Ovary (tissue), 9 donors: ENCODE measurements around the gene DOCK2. TPM values are rescaled to one million over a fixed set of nuclear protein-coding genes. Genes with fewer than 3 reads are reported as not detected.
"Not testable (repeated sequence)": the region's sequence is repeated elsewhere in the genome, so short reads cannot be mapped to it uniquely, and the experiment has no call there.

ENCODE experiments used
- DNase-seq, 5 donors: peaks; one replicate each; pipeline ENCODE4 v3.0.0-alpha.2; 2019 to 2020
- H3K27ac ChIP-seq, 2 donors: fragments of 200-600 bp; one replicate each; pipeline versions ENCODE4 v1.5.1 to v1.8.0; 2019 to 2022
- H3K27me3 ChIP-seq: fragments of 200-600 bp; one replicate; pipeline ENCODE4 v1.8.0; 2022
- H3K36me3 ChIP-seq: fragments of 200-600 bp; sonication (generic); one replicate; pipeline ENCODE4 v1.5.1; 2019
- H3K4me1 ChIP-seq: one replicate; pipeline ENCODE4 v1.8.1; 2013; ENCODE audit warnings: mild to moderate bottlenecking, moderate library complexity; ENCODE audit not compliant: insufficient read depth
- H3K4me3 ChIP-seq: fragments of 200-600 bp; sonication (generic); one replicate; pipeline ENCODE4 v1.5.1; 2017
- H3K9me3 ChIP-seq, 2 donors: fragments of 200-600 bp in 1 of 2; sonication (generic) in 1 of 2; one replicate each; pipeline versions ENCODE4 v1.5.1 to v1.8.1; 2013 to 2019; ENCODE audit warnings: mild to moderate bottlenecking in 1 of 2, moderate library complexity in 1 of 2
- EP300 ChIP-seq: sonication (generic); formaldehyde crosslinking; IDR thresholded peaks from one replicate; pipeline ENCODE4 v1.6.1; 2017; ENCODE audit warnings: antibody characterized with exemption
- POLR2A ChIP-seq: fragments of 450-650 bp; IDR thresholded peaks from one replicate; pipeline ENCODE4 v1.6.1; 2017; ENCODE audit warnings: antibody characterized with exemption, mild to moderate bottlenecking, moderate library complexity
- WGBS, 3 donors: extraction: QIAGEN DNeasy Blood & Tissue Kit in 1 of 3; methylation state at CpG; one replicate each; pipeline versions ENCODE4 v1.1.5 to v1.1.7; 2013 to 2017; 5-methylcytosine and 5-hydroxymethylcytosine counted together
- intact Hi-C, 4 donors: fragments of 100-400 bp; cut with DNase I; formaldehyde crosslinking; loops; one replicate each; pipeline versions ENCODE4 v1.11.0 to v1.15.1; 2022 to 2023
- polyA plus RNA-seq, 2 donors: library from polyadenylated mRNA; stranded (reverse); fragments of 200-250 nt in 1 of 2; fragments of 350-450 nt in 1 of 2; fragmentation: Illumina TruSeq in 1 of 2; extraction: RNeasy Lipid Tissue Mini Kit (QIAGEN cat#74804) in 1 of 2; gene quantifications; one replicate each; pipeline ENCODE4 v1.2.3, GENCODE V29; 2013 to 2014
- total RNA-seq, 7 donors: library from RNA; depleted of rRNA in 2 of 7; stranded (reverse); fragments of >200 nt in 2 of 7; fragmentation: NEBNext Ultra II Directional in 3 of 7; extraction: Animal tissue kit (Norgen Biotek cat#: 25700) in 3 of 7; gene quantifications; one replicate each; pipeline versions ENCODE4 v1.1.0 to v1.2.4, GENCODE V29; 2016 to 2023
- TF ChIP-seq, protein P1 (sequence below), 3 donors: fragments of 450-650 bp in 2 of 3; fragments of 200-600 bp in 1 of 3; IDR thresholded peaks; one replicate each; pipeline versions ENCODE4 v1.5.1 to v1.8.0; 2016 to 2022; ENCODE audit warnings: antibody characterized with exemption in 3 of 3, mild to moderate bottlenecking in 1 of 3
- donor health status: DM: no; HTN: no; CAD: no; lungs with moderate emphysema.
- donor health status: DM: no; HTN: no; CAD: no.
- donor health status: Bipolar disorder and iron deficiency.
- donor health status: DM: yes; HTN: yes; CAD: no.
- donor health status: DM: no; HTN: no; CAD: no.
- donor health status: DM: yes; HTN: yes; CAD: no.

DOCK2 gene
- total and polyA plus RNA-seq, 9 donors, result 1.3 to 10.2 (median 5.4) TPM

DNA sequence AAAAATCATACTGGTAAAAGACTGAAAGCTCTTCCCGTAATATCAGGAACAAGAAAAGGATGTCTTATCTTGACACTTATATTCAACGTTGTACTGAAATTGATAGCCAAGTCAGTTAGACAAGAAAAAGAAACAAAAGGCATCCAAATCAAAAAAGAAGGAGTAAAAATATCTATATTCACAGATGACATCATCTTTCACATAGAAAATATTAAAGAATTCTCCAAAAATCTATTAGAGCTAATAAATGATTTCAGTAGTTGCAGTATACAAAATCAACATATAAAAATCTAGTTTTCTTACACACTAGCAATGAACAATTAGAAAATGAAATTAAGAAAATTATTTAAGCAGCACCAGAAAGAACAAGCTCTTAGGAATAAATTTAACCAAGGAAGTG lies 29.2 kb upstream of the DOCK2 start:
- WGBS, 3 donors, result 73 to 84% (median 75%) methylated on average over 2 of the region's 2 CpGs
- intact Hi-C loops, result no loop called here
- H3K4me1 ChIP-seq, result no peaks in the 10 kb centered on the region
- H3K4me3 ChIP-seq, result no peak overlapping the region
- no peaks in the 10 kb centered on the region for H3K27me3 ChIP-seq
- no peaks in the 10 kb centered on the region for H3K36me3 ChIP-seq
- DNase-seq, result no peak
- TF ChIP-seq POLR2A, result no peak
- H3K27ac ChIP-seq, result no peak overlapping the region
- no peaks in the 10 kb centered on the region for H3K9me3 ChIP-seq

- 27 to 57% (median 34%) methylated on average over 3 of the region's 3 CpGs for WGBS, 3 donors
- H3K36me3 ChIP-seq, result no peaks in the 10 kb centered on the region
- TF ChIP-seq, protein P1, sequence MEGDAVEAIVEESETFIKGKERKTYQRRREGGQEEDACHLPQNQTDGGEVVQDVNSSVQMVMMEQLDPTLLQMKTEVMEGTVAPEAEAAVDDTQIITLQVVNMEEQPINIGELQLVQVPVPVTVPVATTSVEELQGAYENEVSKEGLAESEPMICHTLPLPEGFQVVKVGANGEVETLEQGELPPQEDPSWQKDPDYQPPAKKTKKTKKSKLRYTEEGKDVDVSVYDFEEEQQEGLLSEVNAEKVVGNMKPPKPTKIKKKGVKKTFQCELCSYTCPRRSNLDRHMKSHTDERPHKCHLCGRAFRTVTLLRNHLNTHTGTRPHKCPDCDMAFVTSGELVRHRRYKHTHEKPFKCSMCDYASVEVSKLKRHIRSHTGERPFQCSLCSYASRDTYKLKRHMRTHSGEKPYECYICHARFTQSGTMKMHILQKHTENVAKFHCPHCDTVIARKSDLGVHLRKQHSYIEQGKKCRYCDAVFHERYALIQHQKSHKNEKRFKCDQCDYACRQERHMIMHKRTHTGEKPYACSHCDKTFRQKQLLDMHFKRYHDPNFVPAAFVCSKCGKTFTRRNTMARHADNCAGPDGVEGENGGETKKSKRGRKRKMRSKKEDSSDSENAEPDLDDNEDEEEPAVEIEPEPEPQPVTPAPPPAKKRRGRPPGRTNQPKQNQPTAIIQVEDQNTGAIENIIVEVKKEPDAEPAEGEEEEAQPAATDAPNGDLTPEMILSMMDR (IDR thresholded peaks at IDR 0.05), result no peak
- TF ChIP-seq EP300 (no peak), POLR2A (no peak)
- DNase-seq, result no peak
- H3K9me3 ChIP-seq, result no peaks in the 10 kb centered on the region
- H3K4me1 ChIP-seq, result no peaks in the 10 kb centered on the region
- H3K27ac ChIP-seq, result no peak overlapping the region
- intact Hi-C loops, result no loop called here
- H3K27me3 ChIP-seq, result no peaks in the 10 kb centered on the region
- no peak overlapping the region for H3K4me3 ChIP-seq
These were observed 27.4 kb upstream of the DOCK2 start for GRCh38 chr5:169609716-169610115.

DNA sequence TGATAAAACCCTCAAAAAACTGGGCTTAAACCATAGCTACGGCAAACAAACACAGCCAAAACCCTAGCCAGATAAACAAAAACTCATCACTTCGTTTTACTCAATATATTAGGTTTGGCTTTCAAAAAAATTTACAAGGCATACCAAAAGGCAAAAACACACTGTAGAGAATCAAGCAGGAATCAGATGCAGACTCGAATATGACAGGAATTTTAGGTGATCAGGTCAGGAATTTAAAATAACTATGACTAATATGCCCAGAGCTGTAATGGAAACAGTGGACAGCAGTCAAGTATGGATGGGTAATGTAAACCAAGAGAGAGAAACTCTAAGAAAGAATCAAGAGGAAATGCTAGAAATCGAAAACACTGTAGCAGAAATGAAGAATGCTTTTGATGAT lies 26.5 kb upstream of the DOCK2 start:
- Histone ChIP-seq H3K4me1 (no peaks in the 10 kb centered on the region), H3K27me3 (no peaks in the 10 kb centered on the region), H3K4me3 (no peak overlapping the region), H3K36me3 (no peaks in the 10 kb centered on the region), H3K27ac (no peak overlapping the region), H3K9me3 (no peaks in the 10 kb centered on the region)
- no peak for TF ChIP-seq EP300
- TF ChIP-seq, protein P1 (IDR thresholded peaks at IDR 0.05), result no peak
- no peak for TF ChIP-seq POLR2A
- 71 to 79% (median 72%) methylated on average over 4 of the region's 4 CpGs for WGBS, 3 donors
- intact Hi-C loops, result no loop called here
- no peak for DNase-seq

DNA sequence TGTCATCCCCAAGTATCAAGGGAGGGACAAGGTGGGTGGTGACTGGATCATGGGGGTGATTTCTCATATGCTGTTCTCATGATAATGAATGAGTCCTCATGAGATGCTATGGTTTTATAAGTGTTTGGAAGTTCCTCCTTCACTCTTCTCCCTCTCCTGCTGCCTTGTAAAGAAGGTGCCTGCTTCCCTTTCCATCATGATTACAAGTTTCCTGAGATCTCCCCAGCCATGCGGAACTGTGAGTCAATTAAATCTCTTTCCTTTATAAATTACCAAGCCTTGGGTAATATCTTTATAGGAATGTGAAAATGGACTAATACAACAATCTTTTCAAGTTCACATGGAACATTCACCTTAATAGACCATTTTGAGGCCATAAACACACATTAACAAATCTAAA lies 21.5 kb upstream of the DOCK2 start:
- Histone ChIP-seq H3K27ac (no peak overlapping the region), H3K4me1 (no peaks in the 10 kb centered on the region), H3K27me3 (no peaks in the 10 kb centered on the region), H3K9me3 (no peaks in the 10 kb centered on the region), H3K4me3 (no peak overlapping the region), H3K36me3 (no peaks in the 10 kb centered on the region)
- intact Hi-C loops, result no loop called here
- TF ChIP-seq EP300, result no peak
- TF ChIP-seq, protein P1 (IDR thresholded peaks at IDR 0.05), result no peak
- no peak for TF ChIP-seq POLR2A
- 74 to 91% (median 80%) methylated on average over 1 of the region's 1 CpG for WGBS, 3 donors
- no peak for DNase-seq

GRCh38 chr5:169624307-169624706 lies 12.8 kb upstream of the DOCK2 start:
- H3K27ac ChIP-seq, intact Hi-C loops, H3K27me3 ChIP-seq, DNase-seq, H3K9me3 ChIP-seq, H3K36me3 ChIP-seq, H3K4me1 ChIP-seq, H3K4me3 ChIP-seq: not testable (repeated sequence)
- WGBS, 3 donors, result 91 to 95% (median 94%) methylated on average over 2 of the region's 2 CpGs

DNA sequence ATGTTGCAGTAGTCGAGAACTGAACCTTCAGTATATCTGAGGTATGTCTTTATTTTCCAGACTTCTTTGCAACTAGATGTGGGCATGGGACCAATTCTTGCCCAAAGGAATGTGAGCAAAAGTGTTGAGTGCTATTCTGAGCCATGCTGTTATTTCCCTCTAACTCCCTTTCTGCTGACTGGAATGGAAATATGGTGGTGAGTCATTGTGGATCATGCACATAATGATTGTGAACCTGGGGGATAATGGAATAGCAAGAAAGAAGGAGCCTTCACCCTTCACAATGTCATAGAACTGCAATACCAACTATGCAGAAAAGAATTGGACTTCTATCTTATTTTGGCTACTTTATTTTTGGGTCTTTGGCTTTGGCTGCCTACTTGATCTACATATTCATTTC lies 10.3 kb upstream of the DOCK2 start:
- no peaks in the 10 kb centered on the region for H3K36me3 ChIP-seq
- no peaks in the 10 kb centered on the region for H3K9me3 ChIP-seq
- intact Hi-C loops, result no loop called here
- TF ChIP-seq, protein P1 (IDR thresholded peaks at IDR 0.05), result no peak
- TF ChIP-seq EP300 (no peak), POLR2A (no peak)
- no peak overlapping the region for H3K4me3 ChIP-seq
- DNase-seq, result no peak
- H3K27ac ChIP-seq, result no peak overlapping the region
- no peaks in the 10 kb centered on the region for H3K4me1 ChIP-seq
- 53 to 76% (median 61%) methylated on average over 1 of the region's 1 CpG for WGBS, 3 donors
- H3K27me3 ChIP-seq, result no peaks in the 10 kb centered on the region
